Peyer's patch (tissue), 4 donors: Measurements from ENCODE around the gene ELAVL1. TPM values are rescaled to one million over a fixed set of nuclear protein-coding genes. Genes with fewer than 3 reads are reported as not detected.

Experiments
- DNase-seq, 3 donors: peaks; one replicate each; pipeline ENCODE4 v3.0.0-alpha.2; 2017 to 2019
- H3K27ac ChIP-seq, 4 donors: fragments of 200-600 bp; sonication (generic); one replicate each; pipeline ENCODE4 v1.5.1; 2016 to 2019
- H3K27me3 ChIP-seq, 2 donors: fragments of 200-600 bp; sonication (generic); one replicate each; pipeline ENCODE4 v1.5.1; 2019
- H3K36me3 ChIP-seq, 3 donors: fragments of 200-600 bp; sonication (generic); one replicate each; pipeline ENCODE4 v1.5.1; 2016 to 2019
- H3K4me1 ChIP-seq, 4 donors: fragments of 200-600 bp; sonication (generic); one replicate each; pipeline ENCODE4 v1.5.1; 2016 to 2019
- H3K4me3 ChIP-seq, 4 donors: fragments of 200-600 bp; sonication (generic); 1 replicate in 3 of 4; 2 replicates in 1 of 4; pipeline ENCODE4 v1.5.1; 2016 to 2019; ENCODE audit warnings: mild to moderate bottlenecking in 1 of 4
- H3K9me3 ChIP-seq, 4 donors: fragments of 200-600 bp; sonication (generic); one replicate each; pipeline ENCODE4 v1.5.1; 2016 to 2019; ENCODE audit warnings: mild to moderate bottlenecking in 1 of 4
- POLR2A ChIP-seq, 2 donors: fragments of 450-650 bp; IDR thresholded peaks; one replicate each; pipeline ENCODE4 v1.5.1; 2017; ENCODE audit warnings: antibody characterized with exemption in 2 of 2, mild to moderate bottlenecking in 2 of 2, moderate library complexity in 2 of 2
- total RNA-seq, 4 donors: library from RNA; depleted of rRNA; stranded (reverse); fragments of >200 nt; gene quantifications; one replicate each; pipeline ENCODE4 v1.1.0, GENCODE V29; 2016
- TF ChIP-seq, protein P1 (sequence below), 6 experiments: fragments of 450-650 bp in 4 of 6; fragments of 200-600 bp in 2 of 6; sonication (generic) in 1 of 6; IDR thresholded peaks; one replicate each; pipeline ENCODE4 v1.5.1; 2017 to 2019; ENCODE audit warnings: antibody characterized with exemption in 6 of 6, mild to moderate bottlenecking in 3 of 6, moderate library complexity in 1 of 6

Gene ELAVL1
- total RNA-seq, 4 donors from 2014 or later = 21.0 to 41.7 (median 25.9) TPM

DNA sequence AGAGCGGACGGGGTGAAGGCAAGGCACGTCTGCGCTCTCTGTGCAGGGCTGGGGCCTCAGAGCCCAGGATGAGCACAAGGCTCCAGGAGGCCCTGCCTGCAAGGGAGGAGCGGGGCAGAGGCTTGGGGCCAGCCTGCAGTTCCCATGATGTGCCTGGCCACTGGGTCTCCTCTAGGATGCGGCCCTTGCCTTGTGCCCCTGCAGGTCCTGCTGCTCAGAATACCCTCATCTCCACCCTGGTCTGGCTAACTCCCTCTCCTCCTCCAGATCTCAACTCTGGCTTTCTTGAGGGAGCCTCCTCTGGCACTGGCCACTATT lies 27.8 kb downstream of the ELAVL1 start:
- Histone ChIP-seq H3K4me1 (no peaks in the 10 kb centered on the region), H3K36me3 (peaks cover 0 to 83% (median 0%) of the 10 kb centered on the region in 3 donors), H3K9me3 (no peaks in the 10 kb centered on the region), H3K4me3 (no peak overlapping the region), H3K27ac (no peak overlapping the region), H3K27me3 (no peaks in the 10 kb centered on the region)
- DNase-seq = no peak
- TF ChIP-seq POLR2A (IDR thresholded peaks at IDR 0.05) = no peak
- TF ChIP-seq, protein P1, sequence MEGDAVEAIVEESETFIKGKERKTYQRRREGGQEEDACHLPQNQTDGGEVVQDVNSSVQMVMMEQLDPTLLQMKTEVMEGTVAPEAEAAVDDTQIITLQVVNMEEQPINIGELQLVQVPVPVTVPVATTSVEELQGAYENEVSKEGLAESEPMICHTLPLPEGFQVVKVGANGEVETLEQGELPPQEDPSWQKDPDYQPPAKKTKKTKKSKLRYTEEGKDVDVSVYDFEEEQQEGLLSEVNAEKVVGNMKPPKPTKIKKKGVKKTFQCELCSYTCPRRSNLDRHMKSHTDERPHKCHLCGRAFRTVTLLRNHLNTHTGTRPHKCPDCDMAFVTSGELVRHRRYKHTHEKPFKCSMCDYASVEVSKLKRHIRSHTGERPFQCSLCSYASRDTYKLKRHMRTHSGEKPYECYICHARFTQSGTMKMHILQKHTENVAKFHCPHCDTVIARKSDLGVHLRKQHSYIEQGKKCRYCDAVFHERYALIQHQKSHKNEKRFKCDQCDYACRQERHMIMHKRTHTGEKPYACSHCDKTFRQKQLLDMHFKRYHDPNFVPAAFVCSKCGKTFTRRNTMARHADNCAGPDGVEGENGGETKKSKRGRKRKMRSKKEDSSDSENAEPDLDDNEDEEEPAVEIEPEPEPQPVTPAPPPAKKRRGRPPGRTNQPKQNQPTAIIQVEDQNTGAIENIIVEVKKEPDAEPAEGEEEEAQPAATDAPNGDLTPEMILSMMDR (IDR thresholded peaks at IDR 0.05) = no peak

DNA sequence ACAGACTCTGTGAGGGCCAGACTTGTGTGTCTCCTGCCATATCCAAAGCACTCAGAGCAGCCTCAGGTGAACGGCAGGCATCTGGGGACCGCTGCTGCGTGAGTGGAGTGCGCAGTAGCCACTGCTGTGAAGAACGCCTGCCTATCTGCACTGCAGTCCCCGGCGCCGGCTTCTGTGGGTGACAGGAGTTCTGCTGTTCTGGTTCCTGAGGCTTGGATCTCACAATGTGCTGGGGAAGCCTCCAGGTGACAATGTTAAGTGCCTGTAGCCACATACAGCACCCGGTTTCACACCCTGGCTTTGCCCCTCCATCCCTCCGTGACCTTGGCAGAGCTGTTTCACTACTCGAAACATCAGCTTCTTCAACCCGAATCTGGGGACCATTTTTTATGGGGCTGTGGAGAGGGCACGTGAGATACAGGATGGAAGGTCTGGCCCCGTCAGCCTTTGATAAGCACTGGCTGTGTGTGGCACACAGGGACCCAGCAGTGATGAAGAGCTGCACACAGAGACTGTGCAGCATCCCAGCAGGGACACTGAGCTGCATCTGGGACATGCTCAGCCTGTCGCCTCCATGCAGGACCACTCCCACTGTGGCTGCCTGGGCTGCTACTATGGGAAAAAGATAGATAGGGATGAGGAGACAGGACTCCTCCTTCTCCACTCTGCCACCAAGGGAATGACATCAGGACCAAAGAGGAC lies 28.3 kb downstream of the ELAVL1 start:
- TF ChIP-seq POLR2A (IDR thresholded peaks at IDR 0.05) = no peak
- TF ChIP-seq, protein P1 (IDR thresholded peaks at IDR 0.05) = no peak
- no peaks in the 10 kb centered on the region for H3K27me3 ChIP-seq
- no peaks in the 10 kb centered on the region for H3K9me3 ChIP-seq
- no peaks in the 10 kb centered on the region for H3K4me1 ChIP-seq
- H3K36me3 ChIP-seq = peaks cover 0 to 79% (median 0%) of the 10 kb centered on the region in 3 donors
- H3K27ac ChIP-seq = no peak overlapping the region
- DNase-seq = no peak
- H3K4me3 ChIP-seq = no peak overlapping the region

DNA sequence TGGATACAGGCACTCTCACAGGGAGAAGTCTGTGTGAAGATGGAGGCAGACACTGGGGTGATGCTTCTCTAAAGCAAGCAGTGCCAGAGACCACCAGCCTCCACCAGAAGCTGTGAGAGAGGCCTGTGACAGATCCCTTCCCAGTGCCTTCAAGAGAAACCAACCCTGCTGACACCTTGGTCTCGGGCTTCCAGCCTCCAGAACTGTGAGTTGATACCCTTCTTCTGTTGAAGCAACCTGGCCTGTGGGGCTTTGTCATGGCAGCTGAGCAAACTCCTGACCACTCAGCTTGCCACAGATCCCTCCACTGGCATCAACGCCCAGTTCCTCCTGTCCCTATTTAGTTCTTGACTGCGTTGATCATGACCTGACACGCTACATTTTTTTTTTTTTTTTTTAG lies 29.0 kb downstream of the ELAVL1 start:
- H3K4me1 ChIP-seq = no peaks in the 10 kb centered on the region
- H3K36me3 ChIP-seq = peaks cover 0 to 79% (median 0%) of the 10 kb centered on the region in 3 donors
- no peak for TF ChIP-seq POLR2A (IDR thresholded peaks at IDR 0.05)
- TF ChIP-seq, protein P1 (IDR thresholded peaks at IDR 0.05) = no peak
- no peak for DNase-seq
- no peaks in the 10 kb centered on the region for H3K9me3 ChIP-seq
- no peak overlapping the region for H3K4me3 ChIP-seq
- no peak overlapping the region for H3K27ac ChIP-seq
- no peaks in the 10 kb centered on the region for H3K27me3 ChIP-seq

DNA sequence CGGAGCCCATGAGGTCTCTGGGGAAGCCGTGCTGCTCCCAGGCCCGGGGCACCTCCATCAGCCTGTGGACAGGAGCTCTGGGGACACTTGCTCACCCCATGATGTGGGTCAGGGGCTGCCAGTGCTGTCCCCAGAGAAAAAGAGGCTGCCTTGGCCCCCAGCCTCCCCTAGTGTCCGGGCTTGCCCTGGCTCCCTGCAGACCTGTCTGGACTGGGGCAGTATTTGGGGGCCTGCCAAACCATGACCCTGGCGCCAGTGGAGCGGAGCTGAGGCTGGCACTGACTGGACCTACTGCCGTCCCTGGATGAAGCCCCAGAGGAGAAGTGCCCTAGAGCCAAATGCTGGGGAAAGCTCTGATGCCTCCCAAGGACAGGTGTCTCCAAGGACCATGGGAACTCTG lies 30.4 kb downstream of the ELAVL1 start:
- H3K36me3 ChIP-seq = peaks cover 0 to 76% (median 0%) of the 10 kb centered on the region in 3 donors
- H3K4me1 ChIP-seq = no peaks in the 10 kb centered on the region
- no peak overlapping the region for H3K27ac ChIP-seq
- no peaks in the 10 kb centered on the region for H3K9me3 ChIP-seq
- no peak for DNase-seq
- no peak overlapping the region for H3K4me3 ChIP-seq
- TF ChIP-seq POLR2A (IDR thresholded peaks at IDR 0.05) = no peak
- TF ChIP-seq, protein P1 (IDR thresholded peaks at IDR 0.05) = no peak
- no peaks in the 10 kb centered on the region for H3K27me3 ChIP-seq

DNA sequence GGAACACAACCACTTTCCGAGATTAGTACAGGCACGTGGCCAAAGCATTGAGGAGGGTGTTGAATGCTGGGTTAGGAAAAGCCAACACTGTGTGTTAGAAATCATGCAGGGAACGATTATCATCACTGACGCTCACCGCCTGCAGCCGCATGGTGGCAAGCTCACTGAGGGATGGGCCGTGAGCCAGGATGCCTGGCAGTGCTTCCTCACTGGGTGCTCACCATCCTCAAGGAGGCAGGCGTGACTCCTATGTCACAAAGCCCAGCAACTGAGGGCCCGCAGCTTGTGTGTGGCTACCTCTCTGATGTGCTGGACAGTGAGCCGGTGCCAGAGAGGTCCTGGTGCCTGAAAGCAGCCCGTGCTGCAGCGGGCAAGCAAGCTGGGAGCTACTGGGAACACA lies 31.6 kb downstream of the ELAVL1 start:
- Histone ChIP-seq H3K27me3 (no peaks in the 10 kb centered on the region), H3K36me3 (peaks cover 0 to 75% (median 0%) of the 10 kb centered on the region in 3 donors), H3K4me3 (no peak overlapping the region), H3K27ac (no peak overlapping the region), H3K4me1 (no peaks in the 10 kb centered on the region), H3K9me3 (no peaks in the 10 kb centered on the region)
- TF ChIP-seq POLR2A (IDR thresholded peaks at IDR 0.05) = no peak
- DNase-seq = no peak

DNA sequence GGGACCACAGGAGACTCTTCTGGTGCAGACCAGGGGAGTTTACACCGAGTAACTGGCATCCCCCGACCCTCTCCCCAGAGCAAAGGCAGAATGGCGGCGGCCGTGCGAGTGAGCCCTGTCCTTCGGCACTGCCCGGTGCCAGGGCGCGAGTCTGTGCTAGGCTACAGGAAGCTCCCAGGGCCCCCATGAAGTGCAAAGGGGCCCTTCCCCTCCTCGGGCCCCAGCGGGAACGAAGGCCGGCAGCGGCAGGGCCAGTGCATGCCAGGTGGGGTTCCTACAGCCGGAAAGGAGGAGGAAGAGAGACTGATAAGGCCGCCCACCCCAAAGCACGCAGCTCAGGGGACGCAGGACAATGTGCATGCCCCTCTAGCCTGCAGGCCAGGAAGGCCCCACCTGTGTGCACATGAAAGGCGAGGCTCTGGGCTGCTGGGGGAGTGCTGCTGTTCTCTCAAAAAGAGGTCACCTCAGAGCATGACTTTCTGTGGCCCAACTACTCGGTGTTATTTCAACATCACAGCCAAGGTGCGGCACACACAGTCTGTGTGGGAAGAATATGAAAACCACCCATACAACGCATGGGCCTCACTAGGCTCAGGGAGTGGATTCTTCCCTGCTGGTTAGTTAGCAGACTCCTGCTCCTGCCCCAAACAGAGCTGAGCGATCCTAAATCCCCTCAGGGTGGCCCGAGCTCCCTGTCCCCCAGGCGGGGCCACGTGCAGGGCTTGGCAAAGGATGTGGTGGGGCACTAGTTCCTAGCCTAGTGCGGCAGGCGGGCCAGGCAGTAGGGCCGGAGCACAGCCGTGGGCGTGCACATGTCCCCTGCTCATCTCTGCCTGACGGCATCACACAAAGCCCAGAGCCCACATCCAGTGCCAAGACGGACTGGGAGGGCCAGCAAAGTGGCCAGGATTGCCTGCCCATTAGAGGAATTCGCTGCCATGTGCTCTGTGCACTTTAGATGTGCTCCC lies 33.6 kb downstream of the ELAVL1 start:
- no peak for DNase-seq

More for the DNA sequence above, 33.6 kb downstream of the ELAVL1 start:
- no peak overlapping the region for H3K27ac ChIP-seq
- peaks cover 0 to 78% (median 0%) of the 10 kb centered on the region in 3 donors for H3K36me3 ChIP-seq
- no peaks in the 10 kb centered on the region for H3K9me3 ChIP-seq
- H3K4me3 ChIP-seq = no peak overlapping the region
- H3K4me1 ChIP-seq = no peaks in the 10 kb centered on the region
- no peaks in the 10 kb centered on the region for H3K27me3 ChIP-seq
- TF ChIP-seq POLR2A (IDR thresholded peaks at IDR 0.05) = no peak
- TF ChIP-seq, protein P1 (IDR thresholded peaks at IDR 0.05) = no peak
